Measurements from ENCODE around the gene AIMP1. TPM values are rescaled to one million over a fixed set of nuclear protein-coding genes. Genes with fewer than 3 reads are reported as not detected.

Gene AIMP1
- total RNA-seq (2022) (130 and 143 TPM in 2 replicates), Bru-seq, nascent RNA (percentile 96 among the genes with signal in this experiment), BruChase-seq, experiment 1, labeled RNA remaining after a 2-hour chase (percentile 95 among the genes with signal in this experiment), BruChase-seq, experiment 2, labeled RNA remaining after a 6-hour chase (percentile 97 among the genes with signal in this experiment)
- long read RNA-seq, transcript AIMP1-201 (7 exons, 2,412 nt): major isoform, 83 of 227 reads
- long read RNA-seq, transcript AIMP1-202 (7 exons, 2,586 nt): minor isoform, 77 of 227 reads
- long read RNA-seq, partial matches to known transcripts: 17 of 227 reads
- long read RNA-seq, other reads (novel, unspliced or antisense): 48 of 227 reads

DNA sequence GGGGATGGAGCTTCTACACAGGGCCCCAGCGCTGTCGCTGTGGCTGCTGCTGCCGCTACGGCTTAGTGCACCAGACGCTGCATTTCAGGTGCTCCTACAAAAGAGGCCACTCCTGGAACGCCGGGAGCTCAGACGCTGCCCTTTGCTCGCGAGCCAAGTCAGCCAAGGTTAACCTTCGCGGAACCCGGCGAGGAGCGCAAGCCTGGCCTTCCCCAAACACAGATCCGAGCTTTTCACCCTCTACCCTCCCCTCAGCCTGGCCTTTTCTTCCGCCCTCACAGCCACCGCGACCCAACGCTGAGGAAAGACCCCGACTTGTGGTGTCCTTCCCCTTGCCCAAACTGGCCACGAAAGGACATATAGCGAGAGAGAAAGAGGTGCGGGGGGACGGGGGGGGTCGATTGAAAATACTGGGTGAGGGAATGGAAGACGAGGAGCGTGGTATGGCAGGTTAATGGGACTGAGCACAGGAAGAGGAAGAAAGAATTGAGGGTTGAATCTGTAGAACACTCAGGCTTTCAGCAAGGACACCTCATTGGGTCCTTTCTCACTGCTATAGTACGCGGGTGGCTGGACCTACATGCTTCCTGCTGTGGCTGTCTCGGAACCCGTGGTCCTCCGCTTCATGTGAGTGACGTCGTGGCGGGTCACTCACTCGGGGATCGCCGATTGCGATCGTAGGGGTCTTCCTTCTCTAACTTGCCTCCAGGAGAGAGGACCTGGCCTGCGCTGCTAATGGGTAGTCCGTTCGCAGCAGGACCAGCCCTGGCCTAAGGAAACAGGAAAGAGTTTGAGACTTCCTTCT is at the start of gene AIMP1, which contains the start of gene TBCK:
TSS of gene AIMP1 (plus strand) at position 583 of the 805 bp plus-strand sequence. CDS start 8,460 bp downstream, outside the sequence.
TSS of gene TBCK (minus strand) at position 242 of the 805 bp plus-strand sequence. CDS start 7,249 bp downstream, outside the sequence.
- peaks cover 24% of the 10 kb centered on the region for H3K36me3 Mint-ChIP-seq (ENCODE audit: insufficient read depth, unreplicated experiment)
- no peaks in the 10 kb centered on the region for H3K27me3 Mint-ChIP-seq (ENCODE audit: insufficient read depth, unreplicated experiment)
- Histone ChIP-seq H3K27me3 (replicated peaks; ENCODE audit: control insufficient read depth, insufficient read depth, low read length) (no peaks in the 10 kb centered on the region), H3K9me3 (no peaks in the 10 kb centered on the region), H3K4me3 (ENCODE audit: low read depth, low read length) (peak within 1 kb of the TSS; percentile 75), H3K4me1 (peaks cover 38% of the 10 kb centered on the region), H3K36me3 (ENCODE audit: control insufficient read depth, insufficient read depth, low read length) (no peaks in the 10 kb centered on the region)
- CTCF ChIA-PET: interaction anchor here (1.0 to 1.4 kb wide), 3 partner anchors 12 to 52 kb away, joined by 4 to 8 read pairs (median 4); no protein-coding TSS in a partner anchor
- peaks cover 11% of the 10 kb centered on the region for H3K4me1 Mint-ChIP-seq (ENCODE audit: low read depth, unreplicated experiment)
- intact Hi-C loops (cut with micrococcal nuclease; ENCODE audit: unreplicated experiment): loop anchor here (1.0 kb wide), 3 partner anchors 10 to 77 kb away; no protein-coding TSS in a partner anchor
- no TSS peak for BruUV-seq (replicated peaks)
- H3K9me3 Mint-ChIP-seq (ENCODE audit: unreplicated experiment): no peaks in the 10 kb centered on the region
- TF ChIP-seq, protein P1, sequence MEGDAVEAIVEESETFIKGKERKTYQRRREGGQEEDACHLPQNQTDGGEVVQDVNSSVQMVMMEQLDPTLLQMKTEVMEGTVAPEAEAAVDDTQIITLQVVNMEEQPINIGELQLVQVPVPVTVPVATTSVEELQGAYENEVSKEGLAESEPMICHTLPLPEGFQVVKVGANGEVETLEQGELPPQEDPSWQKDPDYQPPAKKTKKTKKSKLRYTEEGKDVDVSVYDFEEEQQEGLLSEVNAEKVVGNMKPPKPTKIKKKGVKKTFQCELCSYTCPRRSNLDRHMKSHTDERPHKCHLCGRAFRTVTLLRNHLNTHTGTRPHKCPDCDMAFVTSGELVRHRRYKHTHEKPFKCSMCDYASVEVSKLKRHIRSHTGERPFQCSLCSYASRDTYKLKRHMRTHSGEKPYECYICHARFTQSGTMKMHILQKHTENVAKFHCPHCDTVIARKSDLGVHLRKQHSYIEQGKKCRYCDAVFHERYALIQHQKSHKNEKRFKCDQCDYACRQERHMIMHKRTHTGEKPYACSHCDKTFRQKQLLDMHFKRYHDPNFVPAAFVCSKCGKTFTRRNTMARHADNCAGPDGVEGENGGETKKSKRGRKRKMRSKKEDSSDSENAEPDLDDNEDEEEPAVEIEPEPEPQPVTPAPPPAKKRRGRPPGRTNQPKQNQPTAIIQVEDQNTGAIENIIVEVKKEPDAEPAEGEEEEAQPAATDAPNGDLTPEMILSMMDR (IDR thresholded peaks at IDR 0.05; ENCODE audit: insufficient read depth in 1 of 2, low read depth in 1 of 2, low read length in 1 of 2, severe bottlenecking in 1 of 2, unreplicated experiment in 1 of 2): no peak
- peak; percentile 88 to 91 for DNase-seq
- POLR2A ChIA-PET: interaction anchor here (0.6 to 1.7 kb wide), 7 partner anchors 9 to 382 kb away, joined by 3 to 15 read pairs (median 4); no protein-coding TSS in a partner anchor
- no peak within 1 kb of the TSS for H3K4me3 Mint-ChIP-seq (ENCODE audit: unreplicated experiment)
- H3K27ac Mint-ChIP-seq (ENCODE audit: unreplicated experiment): no peak within 1 kb of the TSS

DNA sequence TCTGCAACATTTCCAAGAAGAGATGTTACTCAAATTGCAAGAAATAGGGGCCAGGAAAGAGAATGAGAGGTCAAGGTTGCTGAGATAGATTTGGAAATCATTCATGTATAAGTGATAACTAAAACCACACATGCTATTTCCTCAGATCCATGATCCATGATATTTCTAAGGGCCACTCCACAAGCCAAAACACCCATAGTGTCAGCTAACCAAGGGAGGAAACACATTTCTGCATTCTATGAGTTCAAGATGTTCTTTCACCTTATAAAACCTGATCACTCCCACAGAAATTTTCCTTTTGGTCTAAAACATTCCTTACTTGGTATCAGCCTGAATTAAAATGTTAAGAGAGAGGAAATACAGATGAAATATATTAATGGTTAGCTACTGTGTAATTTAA is 47.6 kb upstream of the AIMP1 start:
- H3K4me3 ChIP-seq (ENCODE audit: low read depth, low read length): no peak overlapping the region
- intact Hi-C loops (cut with micrococcal nuclease; ENCODE audit: unreplicated experiment): loop anchor here (5.0 to 10.0 kb wide), 2 partner anchors 254 to 336 kb away; no protein-coding TSS in a partner anchor
- H3K27me3 Mint-ChIP-seq (ENCODE audit: insufficient read depth, unreplicated experiment): no peaks in the 10 kb centered on the region
- DNase-seq: no peak
- no peaks in the 10 kb centered on the region for H3K9me3 Mint-ChIP-seq (ENCODE audit: unreplicated experiment)
- no peaks in the 10 kb centered on the region for H3K36me3 ChIP-seq (ENCODE audit: control insufficient read depth, insufficient read depth, low read length)
- ChIA-PET POLR2A (no interaction called here), CTCF (no interaction called here)
- H3K4me1 ChIP-seq: peaks cover 43% of the 10 kb centered on the region
- TF ChIP-seq, protein P1 (IDR thresholded peaks at IDR 0.05; ENCODE audit: insufficient read depth in 1 of 2, low read depth in 1 of 2, low read length in 1 of 2, severe bottlenecking in 1 of 2, unreplicated experiment in 1 of 2): no peak
- no peak overlapping the region for H3K27ac Mint-ChIP-seq (ENCODE audit: unreplicated experiment)
- H3K9me3 ChIP-seq: no peaks in the 10 kb centered on the region
- no TSS peak for BruUV-seq (replicated peaks)
- peaks cover 23% of the 10 kb centered on the region for H3K36me3 Mint-ChIP-seq (ENCODE audit: insufficient read depth, unreplicated experiment)
- peaks cover 25% of the 10 kb centered on the region for H3K4me1 Mint-ChIP-seq (ENCODE audit: low read depth, unreplicated experiment)
- no peaks in the 10 kb centered on the region for H3K27me3 ChIP-seq (replicated peaks; ENCODE audit: control insufficient read depth, insufficient read depth, low read length)
- no peak overlapping the region for H3K4me3 Mint-ChIP-seq (ENCODE audit: unreplicated experiment)

DNA sequence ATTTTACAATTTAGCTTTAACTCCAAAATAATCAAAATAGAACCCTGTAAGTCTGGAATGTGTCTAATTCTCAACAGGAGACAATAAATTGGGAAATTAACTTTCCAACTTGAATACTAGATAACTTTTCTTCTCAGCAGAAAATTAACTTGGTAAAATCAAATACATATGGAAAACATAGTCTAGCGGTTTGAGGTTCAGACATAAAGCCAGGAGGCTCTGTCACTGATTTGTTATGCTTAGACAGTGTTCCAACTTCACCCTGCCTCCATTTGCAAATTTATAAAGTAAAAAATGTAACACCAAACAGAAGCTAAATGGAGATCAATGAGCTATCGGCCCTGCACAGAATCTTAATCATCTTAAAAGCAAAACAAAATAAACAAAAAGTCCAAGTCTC is 46.6 kb upstream of the AIMP1 start:
- BruUV-seq (replicated peaks): no TSS peak
- DNase-seq: no peak
- CTCF ChIA-PET: no interaction called here

More for the DNA sequence above, 46.6 kb upstream of the AIMP1 start:
- intact Hi-C loops (cut with micrococcal nuclease; ENCODE audit: unreplicated experiment): loop anchor here (5.0 to 10.0 kb wide), 2 partner anchors 253 to 335 kb away; no protein-coding TSS in a partner anchor
- Histone ChIP-seq H3K27me3 (replicated peaks; ENCODE audit: control insufficient read depth, insufficient read depth, low read length) (no peaks in the 10 kb centered on the region), H3K4me3 (ENCODE audit: low read depth, low read length) (no peak overlapping the region), H3K36me3 (ENCODE audit: control insufficient read depth, insufficient read depth, low read length) (no peaks in the 10 kb centered on the region; the same call in 1 of the 2 replicates), H3K4me1 (peaks cover 36% of the 10 kb centered on the region), H3K9me3 (no peaks in the 10 kb centered on the region)
- Mint-ChIP-seq H3K27ac (ENCODE audit: unreplicated experiment) (no peak overlapping the region), H3K9me3 (ENCODE audit: unreplicated experiment) (no peaks in the 10 kb centered on the region), H3K4me3 (ENCODE audit: unreplicated experiment) (no peak overlapping the region), H3K36me3 (ENCODE audit: insufficient read depth, unreplicated experiment) (peaks cover 28% of the 10 kb centered on the region), H3K27me3 (ENCODE audit: insufficient read depth, unreplicated experiment) (no peaks in the 10 kb centered on the region), H3K4me1 (ENCODE audit: low read depth, unreplicated experiment) (peaks cover 16% of the 10 kb centered on the region)
- TF ChIP-seq, protein P1 (IDR thresholded peaks at IDR 0.05; ENCODE audit: insufficient read depth in 1 of 2, low read depth in 1 of 2, low read length in 1 of 2, severe bottlenecking in 1 of 2, unreplicated experiment in 1 of 2): no peak
- POLR2A ChIA-PET: no interaction called here
